AG08395 (cell line): ENCODE measurements around the gene KLK13.

Experiments
- DNase-seq: peaks from one replicate; pipeline ENCODE4 v3.0.0; 2012; ENCODE audit warnings: mixed read lengths, low spot score

Gene KLK13, protein sequence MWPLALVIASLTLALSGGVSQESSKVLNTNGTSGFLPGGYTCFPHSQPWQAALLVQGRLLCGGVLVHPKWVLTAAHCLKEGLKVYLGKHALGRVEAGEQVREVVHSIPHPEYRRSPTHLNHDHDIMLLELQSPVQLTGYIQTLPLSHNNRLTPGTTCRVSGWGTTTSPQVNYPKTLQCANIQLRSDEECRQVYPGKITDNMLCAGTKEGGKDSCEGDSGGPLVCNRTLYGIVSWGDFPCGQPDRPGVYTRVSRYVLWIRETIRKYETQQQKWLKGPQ

DNA sequence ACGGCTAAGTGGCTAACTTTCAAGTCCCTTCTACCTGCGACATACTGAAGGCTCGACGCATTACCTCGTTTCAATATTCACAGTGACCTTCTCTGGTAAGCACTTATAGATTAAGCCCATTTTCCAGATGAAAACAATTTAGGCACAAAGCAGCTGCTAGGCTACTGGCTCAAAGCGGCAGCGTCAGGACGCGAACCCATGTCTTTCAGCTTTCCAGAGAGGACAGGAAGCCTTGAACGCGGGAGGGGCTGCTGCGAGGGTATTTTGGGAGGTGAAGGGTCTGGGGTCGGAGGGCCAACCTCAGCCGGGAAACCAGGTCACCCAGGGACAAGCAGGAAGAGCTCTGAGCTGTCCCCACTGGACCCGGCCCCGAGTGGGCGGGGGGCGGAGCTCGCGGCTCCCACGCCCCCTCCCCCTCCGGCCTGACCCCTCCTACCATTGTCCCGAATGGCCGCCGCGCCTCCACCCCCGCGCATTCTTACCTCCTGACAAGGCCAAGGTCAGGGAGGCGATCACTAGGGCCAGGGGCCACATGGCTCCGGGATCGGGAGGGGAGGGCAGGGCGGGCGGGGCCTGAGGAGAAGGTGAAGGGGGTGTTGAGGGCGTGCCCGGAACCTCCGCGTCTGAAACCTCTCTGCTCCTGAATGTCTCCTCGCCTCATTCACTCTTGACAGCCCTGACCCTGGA, at the start of gene KLK13:
TSS of gene KLK13 (minus strand) at position 559 of the 687 bp plus-strand sequence. CDS start at position 534, 25 bp downstream.
- no peak for DNase-seq

DNA sequence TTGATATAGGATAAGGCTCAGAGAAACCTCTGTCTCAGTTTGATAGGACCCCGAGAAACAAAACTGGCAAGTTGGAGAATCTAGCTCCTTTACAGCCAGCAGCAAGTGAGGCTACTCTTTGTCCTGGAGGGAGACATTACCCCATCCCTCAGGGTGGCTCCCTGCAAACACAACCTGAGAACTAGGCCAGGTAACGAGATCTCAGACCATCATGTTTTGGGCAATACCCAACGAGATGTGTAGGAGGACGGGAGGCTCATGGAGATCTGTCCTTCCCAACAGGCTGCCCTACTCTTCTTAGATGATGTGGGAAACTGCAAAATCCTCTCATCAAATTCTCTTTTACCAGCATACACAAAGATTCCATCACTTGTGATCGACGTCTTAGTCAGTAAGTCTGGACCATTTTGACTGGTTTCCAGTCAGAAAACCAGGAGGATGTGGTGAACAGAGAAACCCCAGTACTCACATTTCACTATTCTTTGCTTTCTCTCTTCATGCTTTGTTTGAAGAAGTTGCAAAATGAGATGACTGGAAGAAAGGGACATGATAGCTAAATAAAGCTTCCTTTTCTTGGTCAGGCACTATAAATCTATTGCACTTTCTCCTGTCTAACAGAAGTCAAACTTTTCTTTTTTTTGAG, 49.3 kb upstream of the KLK13 start:
- DNase-seq, result no peak

DNA sequence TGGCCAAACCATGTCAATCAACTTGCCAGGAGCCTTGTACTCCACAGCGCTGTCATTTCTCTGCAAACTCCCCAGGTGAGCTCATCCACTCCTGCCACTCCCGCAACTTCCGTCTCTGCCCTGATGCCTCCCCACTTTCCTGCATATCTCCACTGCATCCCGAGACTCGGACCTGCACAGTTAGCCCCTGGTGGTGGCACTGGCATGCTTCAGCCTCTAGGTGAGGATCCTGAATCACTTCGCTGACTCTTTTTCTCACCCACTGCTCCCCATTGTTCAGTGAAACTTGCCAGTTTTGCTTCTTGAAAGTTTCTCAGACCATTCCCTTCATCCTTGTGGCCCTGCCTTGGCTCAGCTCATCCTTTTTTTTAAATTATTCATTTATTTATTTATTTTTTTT, 46.7 kb upstream of the KLK13 start:
- DNase-seq, result no peak

DNA sequence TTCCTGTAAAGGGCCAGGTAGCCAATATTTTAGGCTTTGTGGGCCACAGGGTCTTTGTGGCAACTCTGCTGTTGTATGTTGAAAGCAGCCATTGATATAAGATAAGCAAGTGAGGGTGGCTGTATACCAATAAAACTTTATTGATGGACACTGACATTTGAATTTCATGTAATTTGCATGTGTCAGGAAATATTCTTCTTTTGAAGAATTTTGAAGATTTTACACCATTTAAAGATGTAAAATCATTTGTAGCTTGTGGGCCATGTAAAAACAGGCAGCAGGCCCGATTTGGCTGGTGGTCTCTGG, 45.7 kb upstream of the KLK13 start:
- DNase-seq, result no peak

DNA sequence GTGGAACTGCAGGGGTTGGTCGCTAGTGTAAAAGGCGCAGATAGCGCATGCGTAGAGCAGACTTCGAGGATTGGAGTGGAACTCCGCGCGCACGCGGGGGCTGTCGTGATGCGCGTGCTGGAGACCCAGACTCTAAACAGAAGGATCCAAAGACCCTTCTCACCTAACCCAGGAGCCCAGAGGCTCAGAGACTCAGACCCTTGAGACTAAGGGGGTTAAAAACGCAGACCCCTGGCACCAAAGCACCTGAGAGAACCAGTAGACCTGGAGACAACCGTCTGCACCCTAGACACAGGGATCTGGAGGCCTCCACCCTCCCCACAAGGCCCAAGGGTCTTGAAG, 43.9 kb upstream of the KLK13 start:
- no peak for DNase-seq

DNA sequence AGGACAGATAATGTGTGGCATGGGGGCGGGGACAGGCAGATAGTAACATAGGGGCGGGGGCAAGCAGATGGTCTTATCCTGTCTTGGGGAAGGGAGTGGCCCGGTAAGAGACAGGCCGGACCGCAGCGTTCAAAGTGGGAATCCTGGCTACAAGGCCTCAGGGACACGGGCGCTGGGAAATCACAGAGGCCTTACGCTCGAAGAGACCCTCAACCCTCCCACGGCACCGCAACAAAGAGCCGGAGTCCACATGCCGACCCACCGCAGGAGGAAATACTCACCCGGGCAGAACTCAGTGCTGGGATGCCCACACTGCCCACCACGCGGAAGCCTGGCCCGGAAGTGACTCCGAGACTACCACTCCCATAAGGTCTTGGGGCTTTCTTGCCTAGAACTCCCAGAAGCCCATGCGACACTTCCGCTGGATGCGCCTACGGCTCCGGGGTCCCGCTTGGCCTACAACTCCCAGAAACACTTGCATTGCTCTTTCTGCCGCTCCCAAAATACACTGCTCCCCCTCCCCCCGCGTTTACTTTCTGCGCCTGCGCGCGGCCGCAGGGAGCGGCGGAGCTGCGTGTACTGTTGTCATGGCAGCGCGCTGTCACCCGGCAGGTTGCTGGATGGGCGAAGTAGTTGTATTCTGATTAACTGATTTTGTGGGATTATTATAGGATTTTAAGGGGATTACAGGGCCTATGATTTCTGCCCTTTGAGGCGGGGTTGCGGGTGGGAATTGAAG, 43.3 kb upstream of the KLK13 start, which contains the start of gene CTU1:
TSS of gene CTU1 (minus strand) at position 344 of the 739 bp plus-strand sequence. CDS start 3,840 bp downstream, outside the sequence.
- DNase-seq, result peak; percentile 99

DNA sequence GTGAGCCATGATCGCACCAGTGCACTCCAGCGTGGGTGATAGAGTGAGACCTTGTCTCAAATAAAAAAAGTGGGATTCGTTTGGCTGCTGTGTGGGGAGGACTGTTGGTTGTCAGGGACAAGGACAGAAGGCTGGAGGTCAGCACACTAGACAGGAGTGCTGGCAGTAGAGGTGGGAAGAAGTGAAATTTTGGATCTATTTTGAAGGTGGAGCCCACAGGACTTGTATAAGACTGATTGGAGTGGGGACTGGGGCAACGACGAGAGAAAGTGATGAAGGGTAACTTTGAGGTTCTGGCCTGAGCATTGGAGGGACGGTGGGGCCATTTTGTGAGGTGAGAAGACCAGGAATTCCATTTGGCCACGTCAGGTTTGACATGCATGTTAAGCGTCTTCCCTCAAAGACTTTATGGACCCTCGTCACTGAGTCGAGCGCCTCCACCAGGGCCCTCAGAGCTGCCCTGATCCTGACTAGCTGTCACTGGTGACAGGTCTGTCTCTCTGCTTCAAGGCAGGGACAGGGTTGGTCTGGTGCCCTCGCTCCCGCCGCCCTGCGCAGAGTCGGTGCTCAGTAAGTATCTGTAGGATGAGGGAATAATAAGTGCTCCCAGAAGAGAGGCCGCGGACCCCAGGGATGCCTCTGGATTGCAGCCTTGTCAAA, 42.6 kb upstream of the KLK13 start:
- peak; percentile 21 for DNase-seq

DNA sequence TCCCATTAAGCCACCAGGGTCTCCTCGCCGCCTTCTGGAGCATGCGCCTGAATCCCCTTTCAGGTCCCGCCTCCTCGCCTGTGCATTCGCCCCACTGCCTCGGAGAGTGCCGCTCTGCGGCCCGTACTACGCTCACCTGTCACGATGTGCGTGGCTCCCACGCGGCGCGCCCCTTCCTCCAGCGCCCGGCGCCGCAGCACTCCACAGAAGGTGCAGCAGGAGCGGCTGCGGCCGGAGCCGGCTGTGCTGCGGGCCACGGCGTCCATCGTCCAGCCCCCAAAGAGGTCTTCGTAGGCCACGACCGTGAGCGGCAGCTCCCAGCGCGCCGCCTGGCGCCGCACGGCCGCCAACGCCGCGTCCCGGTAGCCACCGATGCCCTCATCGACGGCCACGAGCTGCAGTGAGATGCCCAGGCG, 39.0 kb upstream of the KLK13 start:
- no peak for DNase-seq

DNA sequence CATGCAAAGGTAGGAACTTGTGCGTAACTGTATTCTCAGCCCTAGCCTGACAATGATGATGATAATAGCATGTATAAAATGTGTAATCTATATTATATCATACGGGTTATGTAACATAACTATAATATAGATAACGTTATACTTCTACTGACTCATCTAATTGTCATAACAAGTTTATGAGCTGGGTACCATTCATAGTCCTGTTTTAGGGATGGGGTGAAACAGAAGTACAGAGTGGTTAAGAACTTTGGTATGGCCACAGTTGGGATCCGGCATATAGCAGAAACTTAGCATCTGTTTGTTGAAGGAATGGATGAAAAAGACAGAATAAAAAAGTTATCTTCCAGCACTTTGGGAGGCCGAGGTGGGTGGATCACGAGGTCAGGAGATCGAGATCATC, 38.1 kb upstream of the KLK13 start:
- no peak for DNase-seq

DNA sequence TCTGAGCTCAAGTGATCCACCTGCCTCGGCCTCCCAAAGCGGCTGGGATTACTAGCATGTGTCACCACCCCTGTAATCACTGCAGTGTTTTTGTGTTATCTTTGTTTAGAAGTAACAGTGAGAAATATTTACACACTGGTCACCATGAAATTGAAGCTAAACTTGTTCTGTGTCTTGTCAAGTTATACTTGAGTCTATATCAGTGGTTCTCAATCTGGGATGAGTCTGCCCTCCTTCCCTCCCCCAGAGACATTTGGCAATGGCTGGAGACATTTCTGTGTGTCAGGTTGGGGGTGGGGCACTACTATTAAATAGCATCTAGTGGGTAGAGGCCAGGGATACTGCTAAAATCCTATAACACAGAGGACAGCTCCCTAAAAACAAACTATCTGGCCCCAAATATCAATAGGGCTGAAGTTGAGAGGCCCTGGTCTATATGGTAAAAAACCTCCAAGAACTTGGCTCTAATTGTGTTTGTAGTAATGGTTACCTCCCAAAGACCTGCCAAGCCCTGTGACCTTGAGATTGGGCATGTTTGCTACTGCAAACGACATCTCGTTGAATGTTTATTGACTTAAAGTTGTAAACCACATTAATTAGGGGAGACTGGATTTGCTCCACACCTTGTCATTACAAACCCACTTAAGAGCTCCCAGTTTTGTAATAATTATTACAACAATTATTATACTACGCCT, 36.4 kb upstream of the KLK13 start:
- DNase-seq, result no peak

DNA sequence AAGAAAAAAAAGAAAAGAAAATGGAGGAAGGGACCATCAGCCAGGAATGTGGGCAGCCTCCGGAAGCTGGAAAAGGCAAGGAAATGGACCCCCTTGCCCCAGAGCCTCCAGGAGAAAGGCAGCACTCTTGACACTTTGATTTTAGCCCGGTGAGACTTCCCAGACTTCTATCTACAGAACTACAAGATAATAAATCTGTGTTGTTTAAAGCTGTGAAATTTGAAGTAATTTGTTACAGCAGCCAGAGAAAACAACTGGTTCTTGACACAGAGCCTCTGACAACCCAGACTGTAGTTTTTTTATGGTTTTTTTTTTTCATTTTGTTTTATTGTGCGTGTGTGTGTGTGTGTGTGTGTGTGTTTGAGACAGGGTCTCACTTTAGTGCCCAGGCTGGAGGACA, 35.7 kb upstream of the KLK13 start:
- no peak for DNase-seq

DNA sequence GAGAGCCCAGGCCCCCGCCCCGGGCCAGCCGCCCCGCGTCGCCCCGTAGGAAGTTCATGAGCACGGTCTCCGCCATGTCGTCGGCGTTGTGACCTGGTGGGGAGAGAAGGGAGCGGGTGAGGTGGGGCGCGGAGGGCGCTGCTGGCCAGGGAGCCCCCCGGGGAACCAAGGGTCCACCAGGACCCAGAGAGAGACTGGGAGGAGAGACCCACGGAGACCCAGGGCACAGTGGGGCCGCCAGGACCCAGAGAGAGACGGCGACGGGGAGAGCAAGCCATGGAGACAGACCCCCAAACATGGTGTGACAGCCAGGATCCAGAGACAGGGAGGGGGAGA, 34.1 kb upstream of the KLK13 start:
- no peak for DNase-seq

DNA sequence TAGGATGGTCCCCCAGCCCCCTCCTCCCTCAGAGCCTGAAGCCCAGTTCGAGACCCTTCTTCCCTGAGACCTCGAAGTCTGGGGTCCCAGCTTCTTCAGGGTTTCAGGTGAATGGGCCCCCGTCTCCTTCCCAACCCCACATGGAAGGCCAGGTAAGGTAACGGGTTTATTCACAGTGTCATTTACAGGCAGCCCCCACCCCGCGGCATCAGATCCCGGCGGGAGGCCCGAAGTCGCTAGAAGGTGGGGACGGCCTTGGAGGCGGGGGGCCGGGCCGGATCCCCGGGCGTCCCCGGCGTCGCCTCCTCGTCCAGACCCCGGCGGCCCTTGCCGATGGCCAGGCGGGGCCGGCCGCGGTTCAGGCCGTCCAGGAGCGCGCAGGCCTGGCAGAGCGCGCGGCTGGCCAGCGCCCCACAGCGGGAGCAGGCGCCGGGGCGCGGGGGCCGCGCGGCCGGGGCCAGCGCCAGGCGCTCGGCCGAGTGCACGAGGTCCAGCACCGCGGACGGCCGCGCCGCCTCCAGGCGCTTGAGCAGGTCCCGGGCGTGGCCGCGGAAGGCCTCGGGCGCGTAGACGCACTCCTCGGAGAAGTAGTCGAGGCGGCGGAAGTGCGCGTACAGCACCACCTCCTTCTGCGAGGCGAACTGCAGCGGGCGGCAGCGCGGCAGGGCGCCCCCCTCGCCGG, 33.6 kb upstream of the KLK13 start:
- DNase-seq, result no peak

DNA sequence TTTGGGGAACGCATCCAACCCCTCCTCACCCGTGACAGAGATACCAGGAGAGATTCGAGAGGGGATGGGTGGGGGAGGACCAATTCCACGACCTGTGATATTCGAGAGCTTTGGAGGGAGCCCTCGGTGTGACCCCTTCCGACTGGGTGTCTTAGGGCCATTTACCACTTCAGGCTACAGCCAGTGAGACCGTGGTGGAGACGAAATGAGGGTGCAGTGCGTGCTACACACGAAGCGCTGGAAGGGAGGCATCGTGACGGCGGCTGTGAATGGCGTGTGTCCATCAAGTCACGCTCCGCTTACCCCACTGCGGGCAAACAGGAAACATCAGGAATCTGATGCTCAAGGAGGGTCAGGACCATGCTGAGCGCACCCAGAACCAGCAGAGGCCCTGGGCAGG, 32.9 kb upstream of the KLK13 start:
- no peak for DNase-seq

DNA sequence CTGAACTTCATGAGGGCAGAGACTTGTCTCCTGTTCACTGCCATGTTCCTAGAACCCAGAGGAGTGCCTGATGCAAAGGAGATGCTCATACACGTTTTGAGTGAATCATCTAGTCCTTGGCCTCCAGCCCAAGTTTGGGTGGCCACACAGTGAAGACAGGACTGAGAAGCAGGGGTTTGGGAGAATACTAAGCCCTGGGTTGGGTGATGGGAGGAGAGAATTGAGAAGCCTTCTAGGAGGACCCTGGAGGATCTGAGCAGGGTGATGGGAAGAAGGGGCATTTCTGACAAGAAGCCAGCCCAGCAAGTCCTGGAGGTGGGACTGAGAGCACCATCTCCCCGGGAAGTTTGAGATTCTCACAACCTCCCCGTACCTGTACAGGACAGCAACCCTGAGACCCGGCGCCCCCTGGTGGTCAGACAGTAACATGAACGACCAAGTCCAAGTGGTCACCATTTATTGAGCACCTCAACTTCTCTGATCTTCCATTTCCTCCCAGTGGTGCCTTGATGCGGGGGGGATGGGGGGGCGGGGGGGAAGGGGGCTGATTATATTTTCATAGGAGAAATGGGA, 32.4 kb upstream of the KLK13 start:
- peak; percentile 65 for DNase-seq

DNA sequence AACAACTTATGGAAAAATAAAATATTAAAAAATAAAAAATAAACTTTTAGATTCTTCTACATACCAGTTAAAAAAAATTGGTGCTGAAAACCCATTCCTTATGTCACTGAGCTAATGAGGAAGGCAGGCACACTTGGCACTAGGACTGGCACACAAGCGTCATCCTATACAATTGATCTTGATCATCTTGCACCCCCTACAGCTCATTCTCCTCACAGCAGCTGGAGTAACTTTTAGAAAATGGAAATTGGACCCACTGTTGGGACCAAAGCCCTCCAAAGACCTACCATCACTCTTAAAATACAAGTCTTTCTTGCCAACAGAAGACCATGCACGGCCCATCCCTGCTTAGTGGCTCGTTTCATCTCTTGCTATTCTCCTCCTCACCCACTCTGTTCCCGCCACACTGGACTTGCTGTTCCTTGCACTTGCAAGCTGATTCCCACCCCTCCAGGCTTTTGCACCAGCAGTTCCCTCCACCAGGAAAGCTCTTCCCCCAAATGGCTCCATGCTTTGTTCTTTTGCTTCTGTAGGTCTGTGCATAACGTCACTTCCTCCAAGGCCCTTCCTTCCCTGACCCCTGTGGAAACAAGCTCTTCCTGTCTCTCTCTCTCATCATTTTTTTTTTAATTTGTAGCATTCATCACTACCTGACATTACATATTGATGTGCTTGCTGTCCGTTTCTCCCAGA, 31.7 kb upstream of the KLK13 start:
- DNase-seq, result no peak

DNA sequence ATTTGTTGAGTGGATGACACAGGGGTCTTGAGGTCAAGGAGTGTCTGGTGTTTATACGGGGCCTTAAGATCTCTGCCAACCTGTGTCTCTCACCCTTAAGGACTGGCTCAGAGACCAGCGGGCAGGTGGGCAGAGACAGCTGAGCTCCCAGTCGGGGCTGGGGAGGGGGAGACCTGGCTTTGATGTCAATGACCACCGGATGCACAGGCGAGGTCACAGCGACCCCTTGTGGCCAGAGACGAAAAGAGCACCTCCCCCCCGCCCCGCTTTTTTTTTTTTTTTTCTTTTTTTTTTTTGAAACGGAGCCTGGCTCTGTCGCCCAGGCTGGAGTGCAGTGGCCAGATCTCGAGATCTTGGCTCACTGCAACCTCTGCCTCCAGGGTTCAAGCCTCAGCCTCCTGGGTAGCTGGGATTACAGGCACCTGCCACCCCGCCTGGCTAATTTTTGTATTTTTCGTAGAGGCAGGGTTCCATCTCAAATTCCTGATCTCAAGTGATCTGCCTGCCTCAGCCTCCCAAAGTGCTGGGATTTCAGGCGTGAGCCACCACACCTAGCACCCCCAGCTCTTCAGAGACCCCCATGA, 29.9 kb upstream of the KLK13 start:
- DNase-seq, result peak; percentile 46

DNA sequence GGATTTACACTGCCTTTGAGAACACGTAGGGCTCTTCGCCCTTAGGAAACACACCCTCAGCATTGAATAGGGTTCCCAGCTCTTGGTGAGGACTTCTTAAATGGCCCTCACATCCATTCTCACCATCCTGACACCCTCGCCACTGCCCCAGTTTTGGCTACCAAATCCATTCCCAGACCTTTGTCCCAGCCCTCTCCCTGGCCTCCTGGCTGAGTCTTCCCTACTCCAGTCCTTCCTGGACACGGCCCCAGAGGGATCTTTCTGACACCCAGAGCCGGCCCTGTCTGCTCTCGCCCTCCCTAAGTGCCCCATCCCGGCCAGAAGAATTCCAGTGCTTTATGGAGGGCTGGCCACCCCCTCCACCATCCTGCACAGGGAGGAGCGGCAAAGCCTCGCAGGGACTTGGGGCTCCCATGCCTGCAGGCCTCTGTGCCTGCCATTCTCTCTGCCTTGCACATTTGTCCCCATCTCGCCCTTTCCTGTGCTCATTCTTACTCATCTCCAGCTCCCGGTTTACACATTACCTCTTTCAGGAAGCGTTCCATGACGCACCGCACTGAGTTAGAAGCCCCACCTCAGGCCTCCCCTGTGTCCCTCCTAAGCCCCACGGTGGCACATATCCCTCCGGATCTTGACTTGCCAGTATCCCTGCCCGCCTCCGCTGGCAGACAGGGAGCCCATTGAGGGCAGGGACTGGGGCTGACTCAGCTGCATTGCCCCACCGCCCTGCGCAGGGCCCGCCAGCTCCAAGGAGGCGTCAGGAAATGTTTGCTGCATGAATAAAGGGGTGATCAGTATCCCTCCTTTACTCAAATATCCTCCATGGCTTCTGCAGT, 28.8 kb upstream of the KLK13 start:
- DNase-seq, result no peak

DNA sequence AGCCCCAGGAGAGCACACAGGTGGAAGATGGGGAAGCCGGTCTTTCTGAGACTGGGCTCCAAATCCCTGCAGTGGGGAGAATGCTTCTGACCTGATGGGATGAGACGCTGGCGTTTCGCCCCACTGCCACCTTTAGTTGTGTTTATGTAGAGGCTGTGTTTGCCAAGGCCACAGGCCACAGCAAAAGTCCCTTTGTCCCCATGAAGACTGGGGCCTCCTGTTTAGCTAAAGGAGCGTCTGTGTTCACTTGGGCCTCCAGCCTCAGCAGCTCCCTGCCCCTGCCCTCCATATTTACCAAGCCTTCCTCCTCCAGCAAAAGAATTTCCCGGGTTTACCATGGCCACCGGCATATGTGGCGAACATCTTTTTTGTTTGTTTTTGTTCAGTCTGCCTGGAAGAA, 28.2 kb upstream of the KLK13 start:
- no peak for DNase-seq
